ENCODE data around the gene C16orf74. TPM values are rescaled to one million over a fixed set of nuclear protein-coding genes. Genes with fewer than 3 reads are reported as not detected.

The C16orf74 gene
- total and polyA plus RNA-seq, 2 experiments from 2014 or later, result 5.3 to 7.8 TPM

- no peaks in the 10 kb centered on the region for H3K4me1 ChIP-seq (ENCODE audit: insufficient read depth)
- H3K27me3 ChIP-seq, result no peaks in the 10 kb centered on the region
- DNase-seq (ENCODE audit: low spot score), result no peak
- TF ChIP-seq EZH2 (IDR thresholded peaks at IDR 0.05; ENCODE audit: borderline replicate concordance), result no peak
- TF ChIP-seq EZH2phosphoT487 (IDR thresholded peaks at IDR 0.05; ENCODE audit: low read depth, severe bottlenecking, unreplicated experiment), result no peak
- peak; percentile 20 for TF ChIP-seq CTCF (IDR thresholded peaks at IDR 0.05; ENCODE audit: poor library complexity)
- 84% methylated on average over 18 of the region's 20 CpGs for WGBS (ENCODE audit: low lambda C conversion rate, missing lambda C conversion rate)
- no peaks in the 10 kb centered on the region for H3K79me2 ChIP-seq
- no peaks in the 10 kb centered on the region for H3K9me2 ChIP-seq (replicated peaks; ENCODE audit: insufficient read depth)
- no peaks in the 10 kb centered on the region for H4K20me1 ChIP-seq (ENCODE audit: insufficient read depth, poor library complexity, severe bottlenecking)
- H2AFZ ChIP-seq, result no peak overlapping the region
- H3K36me3 ChIP-seq (replicated peaks; ENCODE audit: insufficient read depth, low read depth), result no peaks in the 10 kb centered on the region
- H3K4me3 ChIP-seq, result no peak overlapping the region
- H3K9me3 ChIP-seq (ENCODE audit: low read depth), result no peaks in the 10 kb centered on the region
- H3K4me2 ChIP-seq, result no peak overlapping the region
- H3K27ac ChIP-seq, result no peak overlapping the region
These were observed 8.9 kb upstream of the C16orf74 start for GRCh38 chr16:85759631-85760419.

- Histone ChIP-seq H2AFZ (no peak overlapping the region), H4K20me1 (ENCODE audit: insufficient read depth, poor library complexity, severe bottlenecking) (no peaks in the 10 kb centered on the region), H3K4me2 (no peak overlapping the region), H3K27me3 (no peaks in the 10 kb centered on the region), H3K9me2 (replicated peaks; ENCODE audit: insufficient read depth) (no peaks in the 10 kb centered on the region), H3K9me3 (ENCODE audit: low read depth) (no peaks in the 10 kb centered on the region), H3K27ac (no peak overlapping the region), H3K4me1 (ENCODE audit: insufficient read depth) (no peaks in the 10 kb centered on the region), H3K36me3 (replicated peaks; ENCODE audit: insufficient read depth, low read depth) (no peaks in the 10 kb centered on the region), H3K79me2 (no peaks in the 10 kb centered on the region), H3K4me3 (no peak overlapping the region)
- no peak for DNase-seq (ENCODE audit: low spot score)
- WGBS (ENCODE audit: low lambda C conversion rate, missing lambda C conversion rate), result 81% methylated on average over 16 of the region's 16 CpGs
- TF ChIP-seq EZH2phosphoT487 (IDR thresholded peaks at IDR 0.05; ENCODE audit: low read depth, severe bottlenecking, unreplicated experiment) (no peak), EZH2 (IDR thresholded peaks at IDR 0.05; ENCODE audit: borderline replicate concordance) (no peak), CTCF (IDR thresholded peaks at IDR 0.05; ENCODE audit: poor library complexity) (no peak)
These were observed 8.2 kb upstream of the C16orf74 start for GRCh38 chr16:85759136-85759535.

GRCh38 chr16:85757341-85757822, 6.5 kb upstream of the C16orf74 start:
- 78% methylated on average over 7 of the region's 7 CpGs for WGBS (ENCODE audit: low lambda C conversion rate, missing lambda C conversion rate)
- Histone ChIP-seq H3K4me1 (ENCODE audit: insufficient read depth) (no peaks in the 10 kb centered on the region), H3K9me2 (replicated peaks; ENCODE audit: insufficient read depth) (no peaks in the 10 kb centered on the region), H3K36me3 (replicated peaks; ENCODE audit: insufficient read depth, low read depth) (no peaks in the 10 kb centered on the region), H3K4me2 (no peak overlapping the region), H3K9me3 (ENCODE audit: low read depth) (no peaks in the 10 kb centered on the region), H3K4me3 (no peak overlapping the region), H3K27me3 (peaks cover 4% of the 10 kb centered on the region), H3K27ac (no peak overlapping the region), H3K79me2 (no peaks in the 10 kb centered on the region), H2AFZ (no peak overlapping the region), H4K20me1 (ENCODE audit: insufficient read depth, poor library complexity, severe bottlenecking) (no peaks in the 10 kb centered on the region)
- TF ChIP-seq EZH2 (IDR thresholded peaks at IDR 0.05; ENCODE audit: borderline replicate concordance) (no peak), CTCF (IDR thresholded peaks at IDR 0.05; ENCODE audit: poor library complexity) (no peak), EZH2phosphoT487 (IDR thresholded peaks at IDR 0.05; ENCODE audit: low read depth, severe bottlenecking, unreplicated experiment) (no peak)
- no peak for DNase-seq (ENCODE audit: low spot score)
